Nasal cavity respiratory epithelium epithelial cell of viscerocranial mucosa (primary cell): ENCODE measurements around the gene CALM3. TPM values are rescaled to one million over a fixed set of nuclear protein-coding genes. Genes with fewer than 3 reads are reported as not detected.

Experiments used
- total RNA-seq: library from RNA; depleted of rRNA; stranded (reverse); fragments of >200 nt; gene quantifications from 2 replicates; pipeline ENCODE4 v1.2.3, GENCODE V29; 2014

CALM3 gene
- total RNA-seq = 73.1 and 94.7 TPM in 2 replicates

DNA sequence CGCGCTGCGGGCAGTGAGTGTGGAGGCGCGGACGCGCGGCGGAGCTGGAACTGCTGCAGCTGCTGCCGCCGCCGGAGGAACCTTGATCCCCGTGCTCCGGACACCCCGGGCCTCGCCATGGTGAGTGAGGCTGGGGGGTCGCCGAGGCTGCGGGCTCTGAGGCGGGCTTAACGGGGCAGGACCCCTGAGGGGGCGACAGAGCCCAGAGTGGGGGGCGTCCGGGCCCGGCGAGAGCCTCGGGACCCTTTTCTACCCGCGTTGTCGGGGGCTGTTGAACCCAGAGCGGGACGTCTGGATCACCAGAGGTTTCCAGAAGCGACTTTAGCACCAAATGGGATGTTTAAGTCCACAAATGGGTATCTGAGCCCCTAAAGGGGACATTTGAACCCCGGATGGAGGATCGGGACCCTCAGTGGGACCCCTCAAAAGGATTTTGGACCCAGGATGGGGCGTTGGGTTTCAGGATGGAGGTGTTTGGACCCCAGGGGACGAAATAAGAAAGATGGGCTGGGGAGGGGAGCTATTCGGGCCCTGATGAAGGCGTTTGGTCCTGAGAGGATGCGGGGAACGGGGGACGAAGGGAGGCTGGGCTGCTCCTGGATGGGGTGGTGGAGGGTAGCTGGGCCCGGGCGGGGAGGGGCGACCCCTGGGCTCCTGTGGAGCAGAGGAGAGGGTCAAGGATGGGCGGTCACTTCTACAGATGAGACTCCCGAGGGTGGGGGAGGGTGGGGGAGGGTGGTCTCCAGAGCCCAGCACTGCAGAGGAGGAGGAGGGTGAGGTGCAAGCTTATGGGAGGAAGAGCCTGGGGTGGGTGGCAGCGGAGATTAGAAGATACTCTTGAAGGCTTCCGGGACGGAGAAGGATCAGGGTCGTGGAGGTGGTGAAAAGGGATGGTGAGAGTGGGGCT lies at the start of gene CALM3:
TSS of gene CALM3 (plus strand) at position 13 of the 907 bp plus-strand sequence. CDS start at position 118, 105 bp downstream.

DNA sequence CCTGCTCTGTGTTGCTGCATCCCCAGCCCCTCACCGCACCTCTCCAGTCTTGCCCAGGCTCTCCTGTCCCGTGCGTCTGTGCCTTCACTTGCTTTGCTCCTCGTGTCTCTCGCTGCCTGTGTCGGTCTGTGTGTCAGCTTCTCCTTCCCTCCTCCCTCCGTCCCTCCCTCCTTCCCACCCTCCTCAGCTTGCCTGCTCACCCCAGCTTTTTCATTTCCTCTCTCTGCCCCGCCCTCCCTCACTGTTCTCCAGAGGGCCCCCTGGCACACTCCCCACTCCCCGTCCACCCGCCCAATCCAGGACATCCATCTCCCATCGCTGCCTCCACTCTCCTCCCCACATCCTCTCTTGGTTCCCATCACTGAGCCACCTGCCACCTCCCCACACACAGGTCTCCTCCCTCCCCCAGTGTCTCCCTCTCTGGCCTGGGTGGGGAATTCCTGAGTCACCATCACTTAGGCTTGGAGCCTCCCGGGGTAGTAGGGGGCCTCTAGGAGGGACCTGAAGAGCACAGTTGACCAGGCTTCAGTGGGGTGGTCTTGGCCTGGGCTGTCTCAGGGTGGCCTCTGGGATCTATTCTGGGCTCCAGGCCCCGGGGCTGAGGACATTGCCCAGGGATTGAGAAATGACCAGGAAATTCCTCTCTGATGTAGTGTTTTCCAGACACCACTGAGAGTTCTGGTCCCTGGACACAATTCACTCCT lies 24.0 kb downstream of the CALM3 start, which contains the start of gene PTGIR:
TSS of gene PTGIR (minus strand) at position 132 of the 704 bp plus-strand sequence. CDS start 864 bp downstream, outside the sequence.

DNA sequence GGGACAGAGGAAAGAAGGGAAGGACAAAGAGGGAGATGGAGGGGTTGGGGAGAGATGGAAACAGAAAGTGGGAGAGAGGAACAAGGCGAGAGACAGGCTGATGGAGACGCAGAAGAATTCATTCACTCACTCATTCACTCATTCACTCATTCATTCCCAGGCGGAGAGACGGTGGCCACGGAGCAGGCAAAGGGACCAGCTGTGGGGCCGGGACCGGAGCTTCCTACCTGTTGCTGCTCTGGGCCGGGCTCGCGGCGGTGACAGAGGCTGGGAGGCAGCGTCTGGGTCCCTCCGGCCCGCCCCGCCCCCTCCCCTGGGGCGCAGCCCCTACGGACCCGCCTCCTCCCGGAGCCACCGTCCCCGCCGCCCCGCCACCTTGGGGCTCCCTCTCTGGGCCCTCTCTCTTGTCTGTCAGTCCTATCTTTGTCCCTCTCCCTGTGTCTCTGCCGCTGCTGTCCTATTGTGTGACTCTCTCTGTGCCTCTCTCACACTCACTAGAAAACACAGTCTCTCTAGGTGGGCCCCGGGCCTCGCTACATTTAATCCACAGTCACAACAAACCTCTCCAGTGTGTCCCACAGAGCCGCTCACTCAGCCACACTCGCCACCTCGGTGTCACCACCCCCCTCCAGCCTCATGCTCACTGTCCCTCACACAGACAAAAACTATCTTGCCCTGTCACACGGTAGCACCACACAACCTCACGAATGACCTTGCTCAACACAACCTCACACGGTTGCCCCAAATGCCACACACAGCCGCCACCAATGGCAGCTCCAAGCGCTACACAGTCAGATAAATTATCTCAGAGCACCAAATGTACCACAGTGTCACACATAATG lies 35.0 kb downstream of the CALM3 start, which contains the start of gene GNG8:
TSS of gene GNG8 (minus strand) at position 283 of the 842 bp plus-strand sequence. CDS start 1,520 bp downstream, outside the sequence.

Other genes with a start within 250 kb of the CALM3 start
- 15.0 and 16.1 TPM in 2 replicates for gene CCDC8, start 187.8 kb upstream of the CALM3 start, total RNA-seq
- gene PNMA8C, start 172.4 kb upstream of the CALM3 start, total RNA-seq = not detected in 2 replicates
- gene PNMA8A, start 129.8 kb upstream of the CALM3 start, total RNA-seq = 4.7 and 5.8 TPM in 2 replicates
- gene PNMA8B, start 105.5 kb upstream of the CALM3 start, total RNA-seq = under 0.01 and 0.07 TPM in 2 replicates
- gene PTGIR, start 23.8 kb downstream of the CALM3 start, total RNA-seq = not detected in 2 replicates
- not detected in 2 replicates for gene GNG8, start 34.9 kb downstream of the CALM3 start, total RNA-seq
- under 0.01 TPM in 1 of 2 replicates, not detected in the other for gene DACT3, start 59.9 kb downstream of the CALM3 start, total RNA-seq
- 17.4 and 50.8 TPM in 2 replicates for gene PRKD2, start 115.8 kb downstream of the CALM3 start, total RNA-seq
- 10.9 and 16.9 TPM in 2 replicates for gene FKRP, start 144.7 kb downstream of the CALM3 start, total RNA-seq
- 85.8 and 94.1 TPM in 2 replicates for gene STRN4, start 145.1 kb downstream of the CALM3 start, total RNA-seq
- 330 and 503 TPM in 2 replicates for gene SLC1A5, start 187.3 kb downstream of the CALM3 start, total RNA-seq
- gene AP2S1, start 249.5 kb downstream of the CALM3 start, total RNA-seq = 104 and 109 TPM in 2 replicates